NCI-H2196 (cell line): ENCODE measurements around the gene PCGF3.
"Not testable (repeated sequence)": the region's sequence is repeated elsewhere in the genome, so short reads cannot be mapped to it uniquely, and the experiment has no call there.

Experiments used
- DNase-seq: peaks from one replicate; lab custom pipeline; 2025; ENCODE audit not compliant: unreplicated experiment; lab: John Stamatoyannopoulos, UW

The PCGF3 gene

DNA sequence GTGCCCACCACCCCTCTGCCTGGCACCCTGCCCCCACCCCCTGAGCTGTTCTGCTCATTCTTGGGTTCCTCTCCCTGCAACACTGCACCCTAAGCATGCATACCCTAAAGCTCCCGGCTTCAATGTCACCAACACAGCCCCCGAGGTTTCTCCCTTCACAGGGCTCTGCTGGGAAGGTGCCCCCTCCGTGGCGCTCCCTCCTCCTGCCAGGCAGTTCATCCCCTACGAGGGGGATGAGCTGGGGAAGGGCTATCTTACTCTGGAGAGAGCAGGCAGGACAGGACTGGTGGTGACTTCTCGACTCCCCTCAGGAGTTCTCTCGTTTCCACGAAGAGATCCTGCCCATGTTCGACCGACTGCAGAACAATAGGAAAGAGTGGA is 38.1 kb upstream of the PCGF3 start:
- DNase-seq, result no peak

DNA sequence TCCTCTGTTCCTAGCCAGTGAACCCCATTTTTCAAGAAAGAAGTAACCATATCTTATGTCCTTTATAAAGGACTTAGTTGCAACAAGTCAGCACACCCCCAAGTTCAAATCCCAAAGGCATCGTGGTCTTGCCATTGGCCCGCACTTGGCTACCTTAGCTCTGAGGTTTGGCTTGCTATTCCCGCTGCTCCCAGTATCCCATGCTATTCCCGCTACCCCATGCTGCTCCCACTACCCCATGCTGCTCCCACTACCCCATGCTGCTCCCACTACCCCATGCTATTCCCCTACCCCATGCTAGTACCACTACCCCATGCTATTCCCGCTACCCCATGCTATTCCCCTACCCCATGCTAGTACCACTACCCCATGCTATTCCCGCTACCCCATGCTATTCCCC is 37.4 kb upstream of the PCGF3 start:
- not testable (repeated sequence) for DNase-seq

DNA sequence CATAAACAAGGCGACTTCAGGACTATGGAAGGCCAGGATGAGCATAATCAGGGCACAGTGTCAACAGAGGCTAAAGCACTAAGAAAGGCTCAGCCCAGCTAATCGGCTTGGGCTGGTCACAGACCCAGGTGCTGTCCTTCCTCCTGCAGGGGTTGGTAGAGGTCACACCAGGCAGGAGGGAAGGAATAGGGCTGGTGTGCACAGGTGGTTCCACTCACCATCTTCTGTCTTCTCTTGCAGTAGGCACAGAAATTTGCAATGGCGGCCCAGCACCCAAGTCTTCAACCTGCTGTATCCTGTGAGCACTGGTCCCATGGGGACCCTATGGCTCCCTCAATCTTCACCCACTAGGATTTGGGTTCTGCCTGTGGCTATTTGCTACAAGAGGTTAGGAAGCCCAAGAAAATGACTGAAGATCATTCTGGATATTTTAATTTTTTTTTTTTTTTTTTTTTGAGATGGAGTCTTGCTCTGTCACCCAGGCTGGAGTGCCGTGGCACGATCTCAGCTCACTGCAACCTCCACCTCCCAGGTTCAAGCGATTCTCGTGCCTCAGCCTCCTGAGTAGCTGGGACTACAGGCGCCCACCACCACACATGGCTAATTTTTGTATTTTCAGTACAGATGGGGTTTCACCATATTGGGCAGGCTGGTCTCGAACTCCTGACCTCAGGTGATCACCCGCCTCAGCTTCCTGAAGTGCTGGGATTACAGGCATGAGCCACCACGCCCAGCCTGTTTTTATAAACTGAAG is 35.6 kb upstream of the PCGF3 start:
- DNase-seq, result not testable (repeated sequence)

DNA sequence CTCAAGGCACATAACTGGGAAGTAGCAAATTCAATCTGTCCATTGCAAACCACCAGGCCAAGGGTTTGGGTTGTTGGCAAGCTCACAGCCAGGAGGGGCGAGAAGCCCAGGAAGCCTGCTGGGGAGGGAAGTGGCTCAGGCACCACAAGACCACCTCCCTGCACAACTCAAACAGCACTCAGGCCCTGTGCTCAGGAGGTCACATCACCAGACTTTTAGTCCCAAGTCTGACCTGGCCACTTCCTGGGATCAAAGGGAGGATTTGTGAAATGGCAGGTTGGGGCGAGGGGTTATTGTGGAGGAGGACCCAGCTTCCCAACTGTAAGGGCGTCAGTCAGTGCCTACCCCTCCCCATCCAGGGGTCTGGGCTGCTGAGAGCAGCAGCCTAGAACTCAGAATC is 33.9 kb upstream of the PCGF3 start:
- no peak for DNase-seq

DNA sequence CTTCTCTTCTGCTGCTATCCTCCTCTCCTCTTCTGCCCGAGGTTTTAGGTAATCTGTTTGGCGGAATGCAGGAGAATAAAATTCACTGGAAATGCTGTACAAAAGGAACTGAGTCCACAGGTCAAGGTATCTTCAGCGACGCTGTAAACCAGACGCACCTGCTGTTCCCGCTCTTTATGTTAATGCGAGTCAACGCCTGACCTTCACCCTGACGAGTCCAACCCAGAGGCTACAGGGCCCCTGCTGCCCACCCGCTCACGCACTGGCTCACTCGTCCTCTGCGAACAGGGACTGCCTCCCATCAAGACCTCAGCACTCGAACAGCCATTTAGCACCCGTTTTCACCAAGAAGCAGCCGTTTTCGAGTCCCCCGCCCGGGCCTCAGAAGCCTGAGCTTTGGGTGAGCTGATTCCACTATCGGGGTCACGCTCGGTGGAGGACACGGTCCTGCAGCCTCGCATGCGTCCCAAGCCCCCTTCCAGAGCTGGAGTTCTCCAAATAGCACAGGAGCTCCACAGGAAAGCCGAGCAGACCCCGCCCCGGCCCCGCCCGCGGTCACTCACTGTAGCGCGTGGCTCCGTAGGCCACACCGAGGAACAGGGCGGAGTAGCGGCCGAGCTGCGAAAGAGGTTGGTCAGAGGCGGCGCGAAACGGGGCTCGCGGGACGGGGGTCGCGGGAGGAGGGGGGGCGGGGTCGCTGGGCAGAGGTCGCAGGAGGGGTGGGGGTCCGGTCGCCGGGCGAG is 32.1 kb upstream of the PCGF3 start:
- DNase-seq, result peak; percentile 20

DNA sequence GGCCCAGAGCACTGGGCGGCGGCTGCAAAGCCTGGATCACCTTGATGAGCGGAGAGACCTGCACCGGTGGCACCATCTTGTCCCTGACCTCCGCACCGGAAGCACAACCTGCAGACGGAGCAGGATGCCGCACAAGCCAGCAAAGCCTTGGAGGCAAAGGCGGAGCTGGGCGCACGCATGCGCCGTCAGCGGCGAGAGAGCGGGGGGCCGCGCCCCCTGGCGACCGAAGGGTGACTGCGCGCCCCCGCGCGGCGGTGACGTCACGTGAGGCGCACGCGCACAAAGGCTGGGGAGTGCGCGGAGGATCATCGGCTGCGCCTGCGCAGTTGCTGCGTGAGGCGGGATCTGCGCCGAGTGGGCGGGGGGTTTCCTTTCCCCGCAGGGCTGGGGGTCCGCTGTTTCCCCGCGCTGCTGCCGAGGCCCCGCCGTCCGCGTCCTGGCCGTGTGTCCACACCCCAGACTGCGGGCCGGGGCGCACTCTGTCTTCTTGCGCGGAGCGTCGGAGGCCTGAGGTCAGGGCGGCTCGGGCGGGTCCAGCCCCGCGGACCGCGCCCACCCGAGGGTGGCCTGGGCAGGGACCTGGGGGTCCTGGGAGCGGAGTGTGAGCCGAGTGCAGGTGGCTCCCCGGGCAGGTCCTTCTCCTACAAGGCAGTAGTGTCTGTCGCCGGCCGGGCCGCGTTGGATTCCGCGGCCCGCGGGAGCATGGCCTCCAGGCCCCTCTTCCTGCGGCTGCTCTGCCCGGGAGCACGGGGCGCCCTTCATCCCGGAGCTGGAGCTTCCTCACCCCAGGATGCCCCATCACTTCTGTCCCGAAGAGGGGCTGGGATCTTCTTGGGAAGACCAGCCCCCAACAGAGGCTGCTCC is 31.2 kb upstream of the PCGF3 start, which contains the start of the genes ATP5ME and MYL5:
Gene ATP5ME, minus strand, starts transcription at position 105 of the 864 bp plus-strand sequence. Its CDS starts 29 bp downstream, at position 76.
Gene MYL5, plus strand, starts transcription at position 371 of the 864 bp plus-strand sequence. CDS start 3,485 bp downstream, outside the sequence.
- DNase-seq, result peak; percentile 97

DNA sequence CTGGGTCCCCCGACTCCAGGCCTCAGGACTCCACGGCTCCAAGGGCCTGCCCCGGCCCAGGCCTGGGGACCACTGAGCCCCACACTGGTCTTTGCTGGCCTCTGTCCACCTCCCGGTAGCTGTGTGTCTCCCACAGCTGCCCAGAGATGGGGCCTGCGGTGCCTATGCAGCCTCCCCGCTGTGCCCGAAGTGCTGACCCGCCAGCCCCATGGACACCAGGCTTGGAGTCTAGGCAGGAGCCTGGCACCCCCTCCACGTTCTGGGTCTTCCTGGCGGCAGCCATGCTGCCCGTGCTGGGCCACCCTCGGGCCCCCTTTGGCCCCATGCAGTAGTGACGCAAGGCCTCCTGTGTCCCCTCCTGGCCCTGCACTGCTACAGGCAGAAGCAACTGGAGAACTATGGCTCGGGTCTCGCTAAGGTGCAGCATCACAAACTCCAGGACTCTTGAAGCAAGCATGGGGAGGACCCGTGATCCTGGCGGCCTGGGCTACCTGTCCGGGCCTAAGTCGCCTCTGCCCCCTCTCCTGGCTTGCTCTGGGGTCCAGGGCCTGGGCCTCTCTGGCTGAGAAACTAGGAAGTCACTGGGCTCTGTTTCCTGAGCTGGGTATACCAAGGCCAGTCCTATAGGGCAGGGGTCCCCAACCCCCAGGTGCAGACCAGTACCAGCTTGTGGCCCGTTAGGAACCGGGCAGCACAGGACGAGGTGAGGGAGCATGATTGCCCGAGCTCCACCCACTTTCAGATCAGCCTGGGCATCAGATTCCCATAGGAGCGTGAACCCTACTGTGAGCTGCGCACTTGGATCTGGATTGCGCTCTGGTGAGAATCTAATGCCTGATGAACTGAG is 30.4 kb upstream of the PCGF3 start:
- DNase-seq, result no peak

DNA sequence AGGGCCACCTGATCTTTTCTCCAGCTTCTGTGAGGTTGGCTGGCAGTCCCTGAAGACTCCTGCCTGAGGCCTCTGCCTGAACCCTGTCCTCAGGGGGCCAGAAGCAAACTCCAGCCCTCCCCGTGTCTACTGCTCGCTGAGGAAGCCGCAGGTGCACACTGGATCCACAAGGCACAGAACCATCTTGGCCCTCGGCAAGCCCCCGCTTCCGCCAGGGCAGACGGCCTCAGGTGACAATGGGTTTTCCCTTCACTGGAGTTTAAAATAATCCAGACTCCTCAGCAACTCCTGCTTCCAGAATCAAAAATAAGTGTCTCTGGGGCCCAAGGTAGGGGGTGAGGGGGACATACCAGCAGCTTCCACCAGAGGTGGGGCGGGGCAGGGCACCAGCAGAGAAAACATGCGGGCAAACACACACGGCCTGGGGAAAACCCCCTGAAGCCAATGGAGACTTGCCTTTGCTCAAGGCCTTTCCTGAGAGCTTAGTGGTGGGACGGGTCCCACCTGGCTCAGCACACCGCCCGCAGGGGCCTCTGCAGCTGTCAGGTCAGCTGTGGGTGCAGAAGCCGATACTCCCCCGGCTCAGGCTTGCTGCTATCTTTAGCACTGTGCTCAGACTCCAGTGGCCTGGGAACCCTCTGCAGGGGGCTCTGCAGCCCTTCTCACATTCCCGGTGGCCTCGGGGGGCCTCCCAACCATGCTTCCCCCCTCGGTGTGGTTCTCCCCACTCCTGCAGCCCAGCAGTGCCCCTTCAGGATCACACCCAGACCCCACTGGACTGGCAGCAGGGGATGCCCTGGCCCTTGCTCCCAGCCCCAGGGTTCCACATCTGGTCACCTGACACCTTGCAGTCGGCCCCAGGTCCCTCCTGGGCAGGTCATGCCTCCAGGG is 29.4 kb upstream of the PCGF3 start:
- no peak for DNase-seq

DNA sequence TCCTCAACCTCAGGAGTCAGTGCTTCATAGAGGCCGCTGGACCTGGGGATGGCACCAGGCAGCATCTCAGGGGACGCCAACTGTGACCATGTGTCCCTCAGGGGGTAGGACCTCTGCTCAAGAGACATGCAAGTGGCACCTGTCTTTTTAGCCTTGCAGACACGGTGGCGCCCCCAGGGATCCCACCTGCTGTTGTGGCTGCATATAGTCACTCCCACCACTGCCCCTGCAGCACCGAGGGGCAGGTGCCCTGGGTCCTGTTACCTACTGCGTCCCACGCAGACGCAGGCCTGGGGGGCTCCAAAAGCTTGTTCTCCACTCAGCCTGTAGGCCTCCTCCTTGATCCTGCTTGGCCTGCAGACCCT is 28.8 kb upstream of the PCGF3 start:
- DNase-seq, result no peak

DNA sequence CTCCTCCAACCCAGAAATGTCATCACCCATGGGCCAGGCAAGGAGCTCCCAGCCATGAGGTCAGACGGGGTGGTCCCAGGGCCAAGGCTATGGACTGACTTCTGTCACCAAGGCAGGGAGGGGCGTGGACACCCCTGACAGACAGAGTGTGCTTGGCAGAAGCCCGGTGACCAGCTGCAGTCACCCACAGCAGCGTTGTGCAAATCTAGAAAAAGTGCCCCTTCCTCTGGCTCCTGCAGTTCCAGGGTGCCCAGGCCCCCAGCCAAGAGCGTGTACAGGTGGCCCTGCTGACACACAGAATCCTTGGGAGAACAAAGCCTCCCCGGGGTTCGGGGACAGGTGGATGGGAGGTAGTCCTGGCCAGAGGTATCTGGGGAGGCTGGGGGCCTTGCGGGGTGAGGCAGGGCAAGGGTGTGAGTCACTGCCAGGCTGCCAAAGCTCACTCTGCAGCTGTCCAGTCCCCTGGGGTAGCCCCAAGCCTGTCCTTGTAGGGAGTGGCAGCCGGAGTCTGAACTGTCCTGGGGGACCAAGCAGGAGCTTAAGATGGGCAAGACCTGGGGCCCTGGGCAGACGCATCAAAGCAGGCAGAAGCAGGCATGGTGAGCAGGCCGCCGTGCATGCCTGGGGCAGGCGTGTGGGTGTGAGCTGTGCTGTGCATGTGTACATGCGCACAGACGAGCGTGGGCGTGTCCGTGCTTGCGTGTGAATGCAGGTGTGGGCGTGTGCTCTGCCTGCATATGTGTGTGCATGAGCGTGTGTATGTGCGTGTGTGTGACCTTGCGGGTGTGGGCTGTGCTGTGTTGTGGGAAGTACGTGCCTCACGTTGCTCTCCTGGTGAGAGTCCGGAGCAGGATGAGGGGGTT is 28.0 kb upstream of the PCGF3 start:
- DNase-seq, result no peak

DNA sequence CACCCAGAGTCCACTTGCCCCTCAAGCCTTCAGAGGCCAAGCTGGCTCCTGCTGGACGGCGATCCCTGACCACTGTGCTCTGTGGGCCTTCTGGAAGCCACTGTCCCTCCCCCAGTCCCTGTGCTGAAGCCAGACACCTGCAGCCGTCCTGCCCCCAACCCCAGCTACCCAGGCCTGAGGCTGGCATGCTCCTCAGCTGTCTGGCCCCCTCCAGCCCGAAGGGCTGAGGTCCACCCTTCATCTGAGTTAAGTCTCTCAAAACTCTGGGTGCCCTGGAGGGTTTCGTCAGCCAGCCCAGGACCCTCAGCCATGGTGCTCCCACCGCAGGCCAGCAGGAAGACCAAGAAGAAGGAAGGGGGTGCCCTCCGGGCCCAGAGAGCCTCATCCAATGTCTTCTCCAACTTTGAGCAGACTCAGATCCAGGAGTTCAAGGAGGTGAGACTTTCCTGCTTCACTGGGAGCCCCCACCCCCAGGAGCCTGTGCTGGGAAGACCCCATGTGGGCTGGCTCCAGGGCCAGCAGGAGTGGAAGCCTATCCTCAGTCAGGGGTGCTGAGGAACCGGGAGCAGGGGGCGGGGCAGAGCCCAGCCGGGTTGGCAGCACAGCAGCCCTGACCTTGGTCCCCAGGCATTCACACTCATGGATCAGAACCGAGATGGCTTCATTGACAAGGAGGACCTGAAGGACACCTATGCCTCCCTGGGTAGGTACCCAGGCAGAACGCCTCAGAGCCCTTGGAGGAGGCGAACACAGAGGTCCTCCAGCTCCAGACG is 27.1 kb upstream of the PCGF3 start:
- DNase-seq, result no peak

DNA sequence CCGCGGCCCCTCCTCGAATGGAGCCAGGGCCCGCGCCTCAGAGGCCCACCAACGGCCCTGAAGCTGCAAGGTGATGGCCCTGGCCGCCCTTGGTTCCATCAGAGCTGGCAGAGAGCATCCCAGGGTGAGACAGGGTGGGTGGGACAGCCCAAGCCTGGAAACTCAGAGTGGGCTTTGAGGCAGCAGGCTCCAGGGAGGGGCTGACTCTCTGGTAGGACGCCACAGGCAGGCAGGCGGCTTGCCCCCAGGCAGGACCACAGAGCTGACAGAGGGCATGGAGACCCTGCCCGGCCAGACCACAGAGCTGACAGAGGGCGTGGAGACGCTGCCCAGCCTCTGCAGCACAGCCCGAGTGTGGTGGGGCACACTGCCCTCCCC is 26.5 kb upstream of the PCGF3 start:
- DNase-seq, result no peak

DNA sequence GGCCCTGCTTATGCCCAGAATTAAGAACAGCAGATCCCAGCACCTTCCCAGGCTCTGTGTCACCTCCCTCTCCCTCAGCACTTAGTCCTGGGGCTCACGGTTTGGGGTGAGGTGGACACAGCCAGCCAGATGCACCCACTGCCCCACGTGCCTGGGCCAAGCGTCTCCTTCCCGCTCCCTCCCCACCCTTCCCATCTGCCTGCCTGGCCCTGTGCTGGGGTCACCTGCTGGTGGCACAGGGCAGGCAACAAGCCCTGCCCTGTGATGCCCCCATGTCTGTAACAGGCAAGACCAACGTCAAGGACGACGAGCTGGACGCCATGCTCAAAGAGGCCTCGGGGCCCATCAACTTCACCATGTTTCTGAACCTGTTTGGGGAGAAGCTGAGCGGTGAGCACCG is 26.0 kb upstream of the PCGF3 start:
- no peak for DNase-seq

DNA sequence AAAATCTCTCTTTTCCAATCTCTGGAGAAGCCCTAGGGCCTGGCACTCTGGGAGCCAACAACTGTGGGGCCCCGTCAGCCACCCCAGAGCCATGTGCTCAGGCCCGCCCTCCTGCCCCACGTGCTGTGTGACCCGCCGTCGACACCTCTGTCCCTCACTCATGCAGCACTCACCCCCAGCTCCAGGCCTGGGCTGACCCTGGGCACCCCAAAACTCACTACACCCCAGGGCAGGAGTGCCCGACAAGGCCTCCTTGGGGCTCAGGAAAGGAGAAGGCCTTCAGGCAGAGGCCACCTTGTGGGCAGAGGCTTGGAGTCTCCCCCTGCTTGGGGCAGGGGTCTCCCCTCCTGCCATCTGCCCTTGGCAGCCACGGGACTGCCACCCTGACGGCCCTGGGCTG is 25.5 kb upstream of the PCGF3 start:
- no peak for DNase-seq

DNA sequence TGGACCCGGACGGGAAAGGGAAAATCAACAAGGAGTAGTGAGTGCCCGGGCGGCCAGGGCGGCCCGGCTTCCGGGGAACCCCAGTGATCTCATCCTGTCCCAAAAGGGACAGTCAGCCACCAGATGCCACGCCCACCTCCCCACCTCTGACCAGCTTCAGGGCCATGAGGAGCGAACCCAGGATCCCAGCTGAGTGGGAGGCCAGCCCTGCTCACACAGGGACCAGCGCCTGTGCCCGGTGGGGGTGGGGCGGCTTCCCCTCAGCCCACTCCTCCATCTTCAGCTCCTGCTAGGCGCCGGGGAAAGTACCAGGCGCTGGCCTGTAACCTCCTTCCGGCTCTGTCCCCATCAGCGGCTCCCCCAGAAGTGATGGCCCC is 25.1 kb upstream of the PCGF3 start:
- no peak for DNase-seq

DNA sequence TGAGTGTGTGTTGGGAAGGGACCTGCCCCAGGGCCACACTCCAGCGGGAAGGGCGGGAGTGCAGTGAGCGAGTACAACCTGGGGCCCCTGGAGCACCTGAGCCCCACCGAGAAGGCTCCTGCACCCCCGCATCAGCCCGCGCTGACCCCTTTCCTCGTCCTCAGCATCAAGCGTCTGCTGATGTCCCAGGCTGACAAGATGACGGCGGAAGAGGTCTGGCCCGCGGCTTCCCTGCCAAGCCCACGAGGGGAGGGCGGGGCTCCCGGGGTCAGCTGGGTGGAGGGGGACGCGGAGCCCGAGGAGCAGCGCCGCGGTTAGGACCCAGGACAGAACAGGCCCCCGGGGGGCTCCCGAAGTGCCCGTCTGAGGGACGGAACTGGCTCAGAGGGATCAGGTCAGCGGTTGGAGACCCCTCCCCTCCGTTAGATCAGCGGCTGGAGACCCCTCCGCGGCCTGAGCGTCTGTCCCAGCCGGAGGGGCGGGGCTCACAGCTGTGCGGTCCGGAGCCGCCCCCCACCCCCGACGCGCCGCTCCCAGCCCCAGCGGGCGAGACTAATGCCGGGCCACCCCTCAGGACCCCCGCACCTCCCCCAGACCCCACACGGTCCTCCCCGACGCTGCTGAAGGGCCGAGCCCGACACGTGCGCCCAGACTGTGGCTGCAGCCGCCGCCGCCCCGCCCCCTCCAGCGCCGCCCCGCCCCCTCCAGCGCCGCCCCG is 24.5 kb upstream of the PCGF3 start:
- peak; percentile 14 for DNase-seq

DNA sequence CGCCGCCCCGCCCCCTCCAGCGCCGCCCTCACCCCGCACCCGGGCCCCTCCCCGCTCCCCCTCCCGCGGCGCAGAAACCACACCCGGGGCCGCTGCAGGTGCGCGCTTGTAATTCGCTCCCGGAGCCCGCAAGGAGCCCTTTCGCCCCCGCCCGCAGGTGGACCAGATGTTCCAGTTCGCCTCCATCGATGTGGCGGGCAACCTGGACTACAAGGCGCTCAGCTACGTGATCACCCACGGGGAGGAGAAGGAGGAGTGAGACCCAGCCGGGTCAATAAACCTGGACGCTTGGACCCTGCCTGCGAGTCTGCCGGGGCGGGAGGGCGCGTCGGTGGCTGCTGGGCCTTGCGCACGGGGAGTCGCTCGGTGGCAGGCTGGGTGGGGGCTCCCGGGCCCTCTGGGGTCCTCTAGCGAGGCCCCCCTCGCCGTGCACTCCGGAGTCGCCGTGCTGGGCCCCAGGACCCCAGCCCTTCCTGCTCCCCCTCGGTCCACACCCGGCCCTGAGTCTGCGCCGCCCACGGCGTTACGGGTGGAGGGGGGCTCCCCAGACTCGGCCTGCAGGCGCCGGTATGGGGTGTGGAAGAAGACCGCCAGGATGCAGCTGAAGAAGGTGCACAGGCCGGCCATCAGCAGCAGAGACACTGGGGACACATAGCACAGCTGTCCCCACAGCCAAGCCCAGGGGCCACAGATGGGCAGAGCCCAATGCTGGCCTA is 23.7 kb upstream of the PCGF3 start:
- peak; percentile 76 for DNase-seq
